HEK293 (cell line): ENCODE measurements around the gene DYRK4.

Experiments used
- CTCF ChIA-PET: fragments of 350-600 bp; formaldehyde crosslinking; extraction: SDS; loops from one replicate; lab custom pipeline; 2021; ENCODE audit warnings: antibody characterized with exemption; lab: Yijun Ruan, JAX
- POLR2A ChIA-PET: fragments of 300-600 bp; formaldehyde crosslinking; extraction: SDS; loops from one replicate; lab custom pipeline; 2020; ENCODE audit warnings: antibody characterized with exemption, inconsistent platforms; lab: Yijun Ruan, JAX
- H3K27ac ChIP-seq: fragments of 200-500 bp; sonication (Bioruptor generic); 2 replicates; pipeline ENCODE4 v1.5.1; 2014; ENCODE audit warnings: low read depth, low read length, control low read depth, inconsistent platforms; ENCODE audit errors: extremely low read depth
- H3K36me3 ChIP-seq, 2 experiments: fragments of 200-500 bp in 1 of 2; sonication (Bioruptor generic) in 1 of 2; 1 replicate in 1 of 2; 2 replicates in 1 of 2; pipeline ENCODE4 v1.5.1; 2014 to 2017; ENCODE audit warnings: inconsistent platforms in 2 of 2, low read length in 2 of 2; ENCODE audit not compliant: control insufficient read depth in 2 of 2, insufficient read depth in 1 of 2
- H3K4me1 ChIP-seq: fragments of 200-500 bp; sonication (Bioruptor generic); 2 replicates; pipeline ENCODE4 v1.5.1; 2014; ENCODE audit warnings: mild to moderate bottlenecking, low read length, inconsistent platforms; ENCODE audit not compliant: control insufficient read depth, insufficient read depth
- H3K4me3 ChIP-seq: 2 replicates; pipeline ENCODE4 v1.5.1; 2011; ENCODE audit warnings: low read depth, mild to moderate bottlenecking, control low read depth, low read length, moderate library complexity
- H3K9me3 ChIP-seq: fragments of 200-500 bp; sonication (Bioruptor generic); 2 replicates; pipeline ENCODE4 v1.5.1; 2014; ENCODE audit warnings: low read depth, low read length, inconsistent platforms; ENCODE audit not compliant: control insufficient read depth, insufficient read depth
- HOXA7 ChIP-seq: sonication (generic); formaldehyde crosslinking; IDR thresholded peaks from 2 replicates; pipeline ENCODE4 v1.8.1; 2022; ENCODE audit warnings: missing genetic modification reagents, borderline replicate concordance
- KLF16 ChIP-seq: fragments of 450-650 bp; formaldehyde crosslinking; IDR thresholded peaks from 2 replicates; pipeline ENCODE4 v1.5.1; 2017; ENCODE audit warnings: missing biosample characterization, missing genetic modification characterization
- OSR2 ChIP-seq: fragments of 450-650 bp; formaldehyde crosslinking; IDR thresholded peaks from 2 replicates; pipeline ENCODE4 v1.5.1; 2016; ENCODE audit warnings: missing biosample characterization, missing genetic modification characterization
- OVOL3 ChIP-seq: fragments of 450-650 bp; formaldehyde crosslinking; IDR thresholded peaks from 2 replicates; pipeline ENCODE4 v1.5.1; 2016; ENCODE audit warnings: missing biosample characterization, missing genetic modification characterization
- REPIN1 ChIP-seq: fragments of 450-650 bp; formaldehyde crosslinking; IDR thresholded peaks from 2 replicates; pipeline ENCODE4 v1.5.1; 2017; ENCODE audit warnings: missing biosample characterization, missing genetic modification characterization, low read depth
- SALL2 ChIP-seq: fragments of 450-650 bp; formaldehyde crosslinking; IDR thresholded peaks from 2 replicates; pipeline ENCODE4 v1.5.0; 2017; ENCODE audit warnings: missing biosample characterization, mild to moderate bottlenecking, missing genetic modification characterization, borderline replicate concordance
- ZNF112 ChIP-seq: fragments of 450-650 bp; formaldehyde crosslinking; IDR thresholded peaks from 2 replicates; pipeline ENCODE4 v1.5.0; 2017; ENCODE audit warnings: missing biosample characterization, missing genetic modification characterization
- ZNF138 ChIP-seq: fragments of 450-650 bp; formaldehyde crosslinking; IDR thresholded peaks from 2 replicates; pipeline ENCODE4 v1.5.1; 2016; ENCODE audit warnings: missing biosample characterization, missing genetic modification characterization, borderline replicate concordance
- ZNF169 ChIP-seq: fragments of 450-650 bp; formaldehyde crosslinking; IDR thresholded peaks from 2 replicates; pipeline ENCODE4 v1.5.1; 2016; ENCODE audit warnings: missing biosample characterization, missing genetic modification characterization
- ZNF2 ChIP-seq: fragments of 450-650 bp; formaldehyde crosslinking; IDR thresholded peaks from 2 replicates; pipeline ENCODE4 v1.5.1; 2016; ENCODE audit warnings: missing biosample characterization, missing genetic modification characterization
- ZNF48 ChIP-seq: fragments of 450-650 bp; formaldehyde crosslinking; IDR thresholded peaks from 2 replicates; pipeline ENCODE4 v1.5.1; 2016; ENCODE audit warnings: missing biosample characterization, missing genetic modification characterization
- ZNF585B ChIP-seq: fragments of 450-650 bp; formaldehyde crosslinking; IDR thresholded peaks from 2 replicates; pipeline ENCODE4 v1.5.1; 2016; ENCODE audit warnings: missing biosample characterization, missing genetic modification characterization
- ZNF701 ChIP-seq: fragments of 450-650 bp; formaldehyde crosslinking; IDR thresholded peaks from 2 replicates; pipeline ENCODE4 v1.5.1; 2016; ENCODE audit warnings: missing biosample characterization, missing genetic modification characterization
- ZNF792 ChIP-seq: fragments of 450-650 bp; formaldehyde crosslinking; IDR thresholded peaks from 2 replicates; pipeline ENCODE4 v1.5.1; 2016; ENCODE audit warnings: missing biosample characterization, missing genetic modification characterization
- TF ChIP-seq, protein P1 (sequence below): fragments of 450-650 bp; formaldehyde crosslinking; conservative IDR thresholded peaks from 2 replicates; pipeline ENCODE4 v1.5.1; 2016; ENCODE audit warnings: low read depth, missing biosample characterization, missing genetic modification characterization
- TF ChIP-seq, protein P2 (sequence below): fragments of 450-650 bp; formaldehyde crosslinking; IDR thresholded peaks from 2 replicates; pipeline ENCODE4 v1.5.1; 2016; ENCODE audit warnings: missing biosample characterization, missing genetic modification characterization
- TF ChIP-seq, protein P3 (sequence below): fragments of 450-650 bp; formaldehyde crosslinking; IDR thresholded peaks from 2 replicates; pipeline ENCODE4 v1.5.1; 2016; ENCODE audit warnings: missing biosample characterization, missing genetic modification characterization
- TF ChIP-seq, protein P4 (sequence below): fragments of 450-650 bp; formaldehyde crosslinking; IDR thresholded peaks from 2 replicates; pipeline ENCODE4 v1.5.1; 2016; ENCODE audit warnings: missing biosample characterization, missing genetic modification characterization
- TF ChIP-seq, protein P5 (sequence below): fragments of 450-650 bp; formaldehyde crosslinking; IDR thresholded peaks from 2 replicates; pipeline ENCODE4 v1.5.1; 2016; ENCODE audit warnings: missing biosample characterization, missing genetic modification characterization, low read depth
- TF ChIP-seq, protein P6 (sequence below): sonication (generic); formaldehyde crosslinking; IDR thresholded peaks from 2 replicates; pipeline ENCODE4 v1.8.1; 2022; ENCODE audit warnings: mild to moderate bottlenecking, moderate library complexity, missing genetic modification reagents
- TF ChIP-seq, protein P7 (sequence below): fragments of 450-650 bp; formaldehyde crosslinking; IDR thresholded peaks from 2 replicates; pipeline ENCODE4 v1.5.1; 2017; ENCODE audit warnings: missing biosample characterization, missing genetic modification characterization

Gene DYRK4

DNA sequence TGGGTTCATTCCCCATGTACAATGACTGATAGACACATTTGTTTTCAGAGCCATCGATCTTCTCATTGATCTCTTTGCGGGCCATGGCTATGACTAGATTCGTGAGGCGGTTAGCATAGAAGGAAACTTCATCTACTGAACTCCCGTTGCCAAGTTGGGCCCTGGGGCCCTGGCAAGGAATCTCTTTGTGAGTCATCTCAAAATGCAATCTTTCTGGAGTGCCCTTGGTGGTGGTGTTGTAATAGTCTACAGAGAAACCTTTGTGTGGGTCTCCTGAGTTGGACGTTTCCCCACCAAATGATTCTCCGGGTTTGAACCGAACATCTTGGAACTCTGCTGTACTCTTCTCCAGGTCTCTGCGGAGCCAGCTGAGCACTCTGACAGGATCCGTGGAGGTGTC lies 66.4 kb downstream of the DYRK4 start:
- TF ChIP-seq, protein P1, sequence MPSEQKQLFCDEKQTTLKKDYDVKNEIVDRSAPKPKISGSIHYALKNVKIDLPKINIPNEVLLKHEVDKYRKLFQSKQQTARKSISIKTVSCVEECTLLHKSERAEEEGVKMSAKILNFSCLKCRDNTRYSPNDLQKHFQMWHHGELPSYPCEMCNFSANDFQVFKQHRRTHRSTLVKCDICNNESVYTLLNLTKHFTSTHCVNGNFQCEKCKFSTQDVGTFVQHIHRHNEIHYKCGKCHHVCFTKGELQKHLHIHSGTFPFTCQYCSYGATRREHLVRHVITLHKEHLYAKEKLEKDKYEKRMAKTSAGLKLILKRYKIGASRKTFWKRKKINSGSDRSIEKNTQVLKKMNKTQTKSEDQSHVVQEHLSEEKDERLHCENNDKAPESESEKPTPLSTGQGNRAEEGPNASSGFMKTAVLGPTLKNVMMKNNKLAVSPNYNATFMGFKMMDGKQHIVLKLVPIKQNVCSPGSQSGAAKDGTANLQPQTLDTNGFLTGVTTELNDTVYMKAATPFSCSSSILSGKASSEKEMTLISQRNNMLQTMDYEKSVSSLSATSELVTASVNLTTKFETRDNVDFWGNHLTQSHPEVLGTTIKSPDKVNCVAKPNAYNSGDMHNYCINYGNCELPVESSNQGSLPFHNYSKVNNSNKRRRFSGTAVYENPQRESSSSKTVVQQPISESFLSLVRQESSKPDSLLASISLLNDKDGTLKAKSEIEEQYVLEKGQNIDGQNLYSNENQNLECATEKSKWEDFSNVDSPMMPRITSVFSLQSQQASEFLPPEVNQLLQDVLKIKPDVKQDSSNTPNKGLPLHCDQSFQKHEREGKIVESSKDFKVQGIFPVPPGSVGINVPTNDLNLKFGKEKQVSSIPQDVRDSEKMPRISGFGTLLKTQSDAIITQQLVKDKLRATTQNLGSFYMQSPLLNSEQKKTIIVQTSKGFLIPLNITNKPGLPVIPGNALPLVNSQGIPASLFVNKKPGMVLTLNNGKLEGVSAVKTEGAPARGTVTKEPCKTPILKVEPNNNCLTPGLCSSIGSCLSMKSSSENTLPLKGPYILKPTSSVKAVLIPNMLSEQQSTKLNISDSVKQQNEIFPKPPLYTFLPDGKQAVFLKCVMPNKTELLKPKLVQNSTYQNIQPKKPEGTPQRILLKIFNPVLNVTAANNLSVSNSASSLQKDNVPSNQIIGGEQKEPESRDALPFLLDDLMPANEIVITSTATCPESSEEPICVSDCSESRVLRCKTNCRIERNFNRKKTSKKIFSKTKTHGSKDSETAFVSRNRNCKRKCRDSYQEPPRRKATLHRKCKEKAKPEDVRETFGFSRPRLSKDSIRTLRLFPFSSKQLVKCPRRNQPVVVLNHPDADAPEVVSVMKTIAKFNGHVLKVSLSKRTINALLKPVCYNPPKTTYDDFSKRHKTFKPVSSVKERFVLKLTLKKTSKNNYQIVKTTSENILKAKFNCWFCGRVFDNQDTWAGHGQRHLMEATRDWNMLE (tag by site-specific recombination), result no peak
- TF ChIP-seq HOXA7 (CRISPR knock-in tag) (no peak), ZNF792 (tag by site-specific recombination) (no peak), REPIN1 (tag by site-specific recombination) (no peak), ZNF48 (no peak), ZNF112 (no peak), ZNF585B (tag by site-specific recombination) (no peak), SALL2 (no peak)
- TF ChIP-seq, protein P2, sequence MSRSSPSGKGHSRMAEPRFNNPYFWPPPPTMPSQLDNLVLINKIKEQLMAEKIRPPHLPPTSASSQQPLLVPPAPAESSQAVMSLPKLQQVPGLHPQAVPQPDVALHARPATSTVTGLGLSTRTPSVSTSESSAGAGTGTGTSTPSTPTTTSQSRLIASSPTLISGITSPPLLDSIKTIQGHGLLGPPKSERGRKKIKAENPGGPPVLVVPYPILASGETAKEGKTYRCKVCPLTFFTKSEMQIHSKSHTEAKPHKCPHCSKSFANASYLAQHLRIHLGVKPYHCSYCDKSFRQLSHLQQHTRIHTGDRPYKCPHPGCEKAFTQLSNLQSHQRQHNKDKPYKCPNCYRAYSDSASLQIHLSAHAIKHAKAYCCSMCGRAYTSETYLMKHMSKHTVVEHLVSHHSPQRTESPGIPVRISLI (tag by site-specific recombination), result no peak
- TF ChIP-seq, protein P3, sequence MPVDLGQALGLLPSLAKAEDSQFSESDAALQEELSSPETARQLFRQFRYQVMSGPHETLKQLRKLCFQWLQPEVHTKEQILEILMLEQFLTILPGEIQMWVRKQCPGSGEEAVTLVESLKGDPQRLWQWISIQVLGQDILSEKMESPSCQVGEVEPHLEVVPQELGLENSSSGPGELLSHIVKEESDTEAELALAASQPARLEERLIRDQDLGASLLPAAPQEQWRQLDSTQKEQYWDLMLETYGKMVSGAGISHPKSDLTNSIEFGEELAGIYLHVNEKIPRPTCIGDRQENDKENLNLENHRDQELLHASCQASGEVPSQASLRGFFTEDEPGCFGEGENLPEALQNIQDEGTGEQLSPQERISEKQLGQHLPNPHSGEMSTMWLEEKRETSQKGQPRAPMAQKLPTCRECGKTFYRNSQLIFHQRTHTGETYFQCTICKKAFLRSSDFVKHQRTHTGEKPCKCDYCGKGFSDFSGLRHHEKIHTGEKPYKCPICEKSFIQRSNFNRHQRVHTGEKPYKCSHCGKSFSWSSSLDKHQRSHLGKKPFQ (tag by site-specific recombination), result no peak
- Histone ChIP-seq H3K27ac (no peak overlapping the region), H3K4me3 (no peak overlapping the region), H3K36me3 (no peaks in the 10 kb centered on the region), H3K9me3 (no peaks in the 10 kb centered on the region), H3K4me1 (no peaks in the 10 kb centered on the region)
- ChIA-PET POLR2A (no interaction called here), CTCF (no interaction called here)

DNA sequence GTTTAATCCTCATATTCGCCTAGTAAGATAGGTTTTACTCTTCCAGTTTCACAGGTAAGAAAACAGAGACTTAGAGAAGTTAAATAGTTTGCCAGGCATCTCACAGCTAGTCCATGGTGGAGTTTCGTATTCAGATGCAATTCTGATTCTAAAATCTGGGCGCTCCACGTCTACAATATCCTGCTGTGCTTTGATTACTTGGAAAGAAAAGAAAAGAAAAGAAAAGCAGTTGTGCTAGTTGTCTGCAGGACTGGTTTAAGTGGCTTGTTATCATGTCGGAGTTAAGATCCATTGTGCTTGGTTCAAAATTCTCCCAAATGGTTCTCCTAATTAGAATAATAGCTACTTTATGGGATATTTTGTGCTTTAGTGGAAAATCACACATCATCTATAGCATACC lies 68.3 kb downstream of the DYRK4 start:
- Histone ChIP-seq H3K36me3 (no peaks in the 10 kb centered on the region), H3K9me3 (no peaks in the 10 kb centered on the region), H3K4me1 (no peaks in the 10 kb centered on the region), H3K27ac (no peak overlapping the region), H3K4me3 (no peak overlapping the region)
- ChIA-PET CTCF (no interaction called here), POLR2A (no interaction called here)
- no peak for TF ChIP-seq ZNF701
- TF ChIP-seq KLF16, result no peak
- no peak for TF ChIP-seq OSR2 (tag by site-specific recombination)
- no peak for TF ChIP-seq ZNF138
- TF ChIP-seq ZNF169 (tag by site-specific recombination), result no peak
- no peak for TF ChIP-seq ZNF2 (tag by site-specific recombination)
- TF ChIP-seq, protein P4, sequence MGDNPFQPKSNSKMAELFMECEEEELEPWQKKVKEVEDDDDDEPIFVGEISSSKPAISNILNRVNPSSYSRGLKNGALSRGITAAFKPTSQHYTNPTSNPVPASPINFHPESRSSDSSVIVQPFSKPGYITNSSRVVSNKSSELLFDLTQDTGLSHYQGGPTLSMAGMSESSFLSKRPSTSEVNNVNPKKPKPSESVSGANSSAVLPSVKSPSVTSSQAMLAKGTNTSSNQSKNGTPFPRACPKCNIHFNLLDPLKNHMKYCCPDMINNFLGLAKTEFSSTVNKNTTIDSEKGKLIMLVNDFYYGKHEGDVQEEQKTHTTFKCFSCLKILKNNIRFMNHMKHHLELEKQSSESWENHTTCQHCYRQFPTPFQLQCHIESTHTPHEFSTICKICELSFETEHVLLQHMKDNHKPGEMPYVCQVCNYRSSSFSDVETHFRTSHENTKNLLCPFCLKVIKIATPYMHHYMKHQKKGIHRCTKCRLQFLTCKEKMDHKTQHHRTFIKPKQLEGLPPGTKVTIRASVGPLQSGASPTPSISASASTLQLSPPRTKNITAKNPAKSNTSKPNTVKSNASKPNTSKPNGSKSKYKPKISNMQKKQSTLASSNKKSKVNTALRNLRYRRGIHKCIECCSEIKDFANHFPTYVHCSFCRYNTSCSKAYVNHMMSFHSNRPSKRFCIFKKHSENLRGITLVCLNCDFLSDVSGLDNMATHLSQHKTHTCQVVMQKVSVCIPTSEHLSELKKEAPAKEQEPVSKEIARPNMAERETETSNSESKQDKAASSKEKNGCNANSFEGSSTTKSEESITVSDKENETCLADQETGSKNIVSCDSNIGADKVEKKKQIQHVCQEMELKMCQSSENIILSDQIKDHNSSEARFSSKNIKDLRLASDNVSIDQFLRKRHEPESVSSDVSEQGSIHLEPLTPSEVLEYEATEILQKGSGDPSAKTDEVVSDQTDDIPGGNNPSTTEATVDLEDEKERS (tag by site-specific recombination), result no peak
- TF ChIP-seq, protein P5, sequence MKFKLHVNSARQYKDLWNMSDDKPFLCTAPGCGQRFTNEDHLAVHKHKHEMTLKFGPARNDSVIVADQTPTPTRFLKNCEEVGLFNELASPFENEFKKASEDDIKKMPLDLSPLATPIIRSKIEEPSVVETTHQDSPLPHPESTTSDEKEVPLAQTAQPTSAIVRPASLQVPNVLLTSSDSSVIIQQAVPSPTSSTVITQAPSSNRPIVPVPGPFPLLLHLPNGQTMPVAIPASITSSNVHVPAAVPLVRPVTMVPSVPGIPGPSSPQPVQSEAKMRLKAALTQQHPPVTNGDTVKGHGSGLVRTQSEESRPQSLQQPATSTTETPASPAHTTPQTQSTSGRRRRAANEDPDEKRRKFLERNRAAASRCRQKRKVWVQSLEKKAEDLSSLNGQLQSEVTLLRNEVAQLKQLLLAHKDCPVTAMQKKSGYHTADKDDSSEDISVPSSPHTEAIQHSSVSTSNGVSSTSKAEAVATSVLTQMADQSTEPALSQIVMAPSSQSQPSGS (tag by site-specific recombination), result no peak
- TF ChIP-seq, protein P6, sequence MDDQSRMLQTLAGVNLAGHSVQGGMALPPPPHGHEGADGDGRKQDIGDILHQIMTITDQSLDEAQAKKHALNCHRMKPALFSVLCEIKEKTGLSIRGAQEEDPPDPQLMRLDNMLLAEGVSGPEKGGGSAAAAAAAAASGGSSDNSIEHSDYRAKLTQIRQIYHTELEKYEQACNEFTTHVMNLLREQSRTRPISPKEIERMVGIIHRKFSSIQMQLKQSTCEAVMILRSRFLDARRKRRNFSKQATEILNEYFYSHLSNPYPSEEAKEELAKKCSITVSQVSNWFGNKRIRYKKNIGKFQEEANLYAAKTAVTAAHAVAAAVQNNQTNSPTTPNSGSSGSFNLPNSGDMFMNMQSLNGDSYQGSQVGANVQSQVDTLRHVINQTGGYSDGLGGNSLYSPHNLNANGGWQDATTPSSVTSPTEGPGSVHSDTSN (CRISPR knock-in tag), result no peak
- TF ChIP-seq, protein P7, sequence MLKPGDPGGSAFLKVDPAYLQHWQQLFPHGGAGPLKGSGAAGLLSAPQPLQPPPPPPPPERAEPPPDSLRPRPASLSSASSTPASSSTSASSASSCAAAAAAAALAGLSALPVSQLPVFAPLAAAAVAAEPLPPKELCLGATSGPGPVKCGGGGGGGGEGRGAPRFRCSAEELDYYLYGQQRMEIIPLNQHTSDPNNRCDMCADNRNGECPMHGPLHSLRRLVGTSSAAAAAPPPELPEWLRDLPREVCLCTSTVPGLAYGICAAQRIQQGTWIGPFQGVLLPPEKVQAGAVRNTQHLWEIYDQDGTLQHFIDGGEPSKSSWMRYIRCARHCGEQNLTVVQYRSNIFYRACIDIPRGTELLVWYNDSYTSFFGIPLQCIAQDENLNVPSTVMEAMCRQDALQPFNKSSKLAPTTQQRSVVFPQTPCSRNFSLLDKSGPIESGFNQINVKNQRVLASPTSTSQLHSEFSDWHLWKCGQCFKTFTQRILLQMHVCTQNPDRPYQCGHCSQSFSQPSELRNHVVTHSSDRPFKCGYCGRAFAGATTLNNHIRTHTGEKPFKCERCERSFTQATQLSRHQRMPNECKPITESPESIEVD (tag by site-specific recombination), result no peak
- no peak for TF ChIP-seq OVOL3
